ENCODE measurements around the gene UNC45B.
"Not testable (repeated sequence)": the region's sequence is repeated elsewhere in the genome, so short reads cannot be mapped to it uniquely, and the experiment has no call there.

Gene UNC45B

GRCh38 chr17:35141681-35142466 lies 5.7 kb upstream of the UNC45B start, which contains the start of gene NLE1:
Gene NLE1 (minus strand): TSS chr17:35142303. CDS start chr17:35142275, 28 bp downstream.
- DNase-seq, result peak in 1 of 2 experiments; percentile 28

GRCh38 chr17:35142467-35142796 lies 5.2 kb upstream of the UNC45B start:
- no peak for DNase-seq

GRCh38 chr17:35144840-35145239 lies 2.8 kb upstream of the UNC45B start:
- DNase-seq, result no peak

GRCh38 chr17:35146214-35146833 lies 1.3 kb upstream of the UNC45B start:
- no peak for DNase-seq

- no peak for DNase-seq
Observed at GRCh38 chr17:35148144-35148543, 527 bp downstream of the UNC45B start.

- DNase-seq, result no peak
Observed at GRCh38 chr17:35149941-35150340, 2.3 kb downstream of the UNC45B start.

GRCh38 chr17:35151080-35151479 lies 3.5 kb downstream of the UNC45B start:
- DNase-seq, result not testable (repeated sequence)

- no peak for DNase-seq
Observed at GRCh38 chr17:35152421-35153140, 5.0 kb downstream of the UNC45B start.

GRCh38 chr17:35154196-35155165 lies 6.9 kb downstream of the UNC45B start:
- DNase-seq, result no peak

- no peak for DNase-seq
Observed at GRCh38 chr17:35155246-35155645, 7.6 kb downstream of the UNC45B start.

- no peak for DNase-seq
Observed at GRCh38 chr17:35159940-35160339, 12.3 kb downstream of the UNC45B start.

- DNase-seq, result no peak
Observed at GRCh38 chr17:35160354-35161201, 13.0 kb downstream of the UNC45B start.

- DNase-seq, result no peak
Observed at GRCh38 chr17:35161281-35161761, 13.7 kb downstream of the UNC45B start.

GRCh38 chr17:35162755-35163154 lies 15.1 kb downstream of the UNC45B start:
- DNase-seq, result no peak

GRCh38 chr17:35163886-35164285 lies 16.3 kb downstream of the UNC45B start:
- no peak for DNase-seq

- DNase-seq, result no peak
Observed at GRCh38 chr17:35164716-35165115, 17.1 kb downstream of the UNC45B start.

- DNase-seq, result no peak
Observed at GRCh38 chr17:35166526-35166925, 18.9 kb downstream of the UNC45B start.

- DNase-seq, result no peak
Observed at GRCh38 chr17:35167046-35167445, 19.4 kb downstream of the UNC45B start.

- DNase-seq, result no peak
Observed at GRCh38 chr17:35167666-35168065, 20.0 kb downstream of the UNC45B start.

- no peak for DNase-seq
Observed at GRCh38 chr17:35169835-35170363, 22.3 kb downstream of the UNC45B start.
